SK-N-MC (cell line): Measurements from ENCODE around the gene TNFAIP2.

Experiments used
- EZH2 ChIP-seq: fragments of 200-600 bp; sonication (generic); IDR thresholded peaks from one replicate; pipeline ENCODE4 v1.6.1; 2017; ENCODE audit warnings: antibody characterized with exemption
- POLR2AphosphoS5 ChIP-seq: IDR thresholded peaks from 2 replicates; pipeline ENCODE4 v1.6.1; 2012; ENCODE audit warnings: mild to moderate bottlenecking, low read depth, low read length, borderline replicate concordance

DNA sequence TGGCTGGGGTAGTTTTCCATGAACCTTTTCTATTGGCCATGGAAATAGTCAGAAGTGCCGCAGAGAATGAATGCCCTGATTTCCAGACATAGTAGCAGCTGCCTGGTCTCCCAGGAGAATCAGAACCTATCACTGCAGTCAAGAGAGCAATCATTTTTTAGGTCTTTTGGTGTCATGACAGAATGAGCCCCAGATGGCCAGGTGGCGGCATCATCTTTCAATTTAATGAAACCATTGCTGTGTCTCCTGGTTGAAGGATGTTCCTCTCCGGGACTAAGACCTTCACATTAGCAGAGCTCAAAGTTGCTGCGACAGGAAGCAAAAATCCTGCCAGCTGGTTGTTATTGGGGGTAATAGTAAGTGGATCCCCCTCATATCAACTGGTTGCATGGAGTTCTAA, 18.8 kb downstream of the TNFAIP2 start:
- TF ChIP-seq EZH2 (no peak), POLR2AphosphoS5 (no peak)
